Measurements from ENCODE around the gene METAP1D. TPM values are rescaled to one million over a fixed set of nuclear protein-coding genes. Genes with fewer than 3 reads are reported as not detected.
A peak's percentile ranks its signal among the peaks of the same experiment; 100 is the strongest.

Gene METAP1D
- total and polyA plus RNA-seq, 2 of the 4 experiments (the other 2 are of a cell fraction), result 3.4 to 5.5 TPM

GRCh38 chr2:172009823-172010222, 10.1 kb downstream of the METAP1D start:
- ATAC-seq (ENCODE audit: low read depth), result no peak
- H4K5ac ChIP-seq (ENCODE audit: low read depth, low read length), result no peak overlapping the region
- 89% methylated on average over 3 of the region's 4 CpGs; no CpG with 5 or more reads in 1 of the 2 experiments for WGBS, 2 experiments (ENCODE audit: extremely low coverage in 2 of 2, insufficient read length in 1 of 2)
- no peaks in the 10 kb centered on the region for H3K27me3 ChIP-seq (ENCODE audit: control insufficient read depth, insufficient read depth, low read length)
- no peaks in the 10 kb centered on the region for H3K4me1 ChIP-seq (ENCODE audit: control insufficient read depth, insufficient read depth, low read length)
- no peak overlapping the region for H2BK15ac ChIP-seq (ENCODE audit: low read depth, low read length)
- intact Hi-C loops (cut with micrococcal nuclease) (no loop called here), in situ Hi-C loops (cut with MboI; ENCODE audit: low sequenced_read_pairs) (no loop called here), dilution Hi-C loops (cut with HindIII; ENCODE audit: low sequenced_read_pairs, unreplicated experiment) (no loop called here)
- peak overlapping the region; percentile 51 for H2AFZ ChIP-seq (replicated peaks; ENCODE audit: low read length, poor library complexity)
- H3K56ac ChIP-seq (ENCODE audit: extremely low read depth, insufficient read depth, low read length), result no peak overlapping the region
- H3K4me2 ChIP-seq (ENCODE audit: low read depth, low read length), result no peak overlapping the region
- H2BK120ac ChIP-seq (ENCODE audit: low read depth, low read length), result no peak overlapping the region
- CTCF ChIA-PET, result interaction anchor here (0.6 kb wide), 1 partner anchor 150 kb away, joined by 3 read pairs; no protein-coding TSS in a partner anchor
- BruUV-seq (replicated peaks), result no TSS peak
- H3K4me3 ChIP-seq (ENCODE audit: insufficient read depth, low read depth, low read length), result no peak overlapping the region
- TF ChIP-seq NFE2L2 (IDR thresholded peaks at IDR 0.05; ENCODE audit: low read depth, low read length), result no peak
- no peak overlapping the region for H3K4ac ChIP-seq (ENCODE audit: low read depth, low read length)
- no peak overlapping the region for H2BK5ac ChIP-seq (ENCODE audit: low read depth, low read length, poor library complexity, severe bottlenecking)
- no peak overlapping the region for H2AK5ac ChIP-seq (ENCODE audit: low read depth, low read length)
- peak overlapping the region; percentile 14; the same call in 1 of the 2 replicates for H2BK20ac ChIP-seq (ENCODE audit: low read depth, low read length)
- H3K23ac ChIP-seq (ENCODE audit: low read depth, low read length), result no peak overlapping the region
- no peak overlapping the region for H3K18ac ChIP-seq (ENCODE audit: low read depth, low read length)
- no peaks in the 10 kb centered on the region for H3K36me3 ChIP-seq (ENCODE audit: control insufficient read depth, insufficient read depth, low read length)
- H4K8ac ChIP-seq (ENCODE audit: low read depth in 2 of 2, low read length in 2 of 2), result no peak overlapping the region
- DNase-seq, result no peak
- no peak overlapping the region for H3K9ac ChIP-seq (ENCODE audit: low read depth, low read length)
- H3K27ac ChIP-seq (ENCODE audit: insufficient read depth, low read length), result no peak overlapping the region
- peaks cover 4 to 7% of the 10 kb centered on the region in 2 experiments; a peak in 3 of 4 replicates for H3K79me1 ChIP-seq (ENCODE audit: low read depth in 1 of 2, low read length in 2 of 2)
- no peak overlapping the region for H2AK9ac ChIP-seq (replicated peaks; ENCODE audit: low read depth, low read length, poor library complexity)
- no peaks in the 10 kb centered on the region; the same call in 1 of the 2 replicates for H4K20me1 ChIP-seq (ENCODE audit: insufficient read depth, low read length)
- H3K9me1 ChIP-seq (ENCODE audit: insufficient read depth, low read length), result 0 out of 2 replicates have a peak, but pooled peaks cover 2% of the 10 kb centered on the region
- H4K91ac ChIP-seq (ENCODE audit: insufficient read depth, low read depth, low read length), result no peak overlapping the region
- no peaks in the 10 kb centered on the region for H3K9me3 ChIP-seq (ENCODE audit: control insufficient read depth, insufficient read depth, low read length)
- POLR2A ChIA-PET (ENCODE audit: unreplicated experiment), result no interaction called here
- no peak overlapping the region; the same call in 1 of the 2 replicates for H3K14ac ChIP-seq (replicated peaks; ENCODE audit: low read depth, low read length)
